Bronchial epithelial cell (primary cell): ENCODE measurements around the gene RASL12. TPM values are rescaled to one million over a fixed set of nuclear protein-coding genes. Genes with fewer than 3 reads are reported as not detected.
"Not testable (repeated sequence)": the region's sequence is repeated elsewhere in the genome, so short reads cannot be mapped to it uniquely, and the experiment has no call there.

Source experiments
- DNase-seq: peaks from one replicate; pipeline ENCODE4 v3.0.0-alpha.2; 2010; ENCODE audit warnings: low read depth
- FAIRE-seq: peaks from 2 replicates; lab custom pipeline; 2011; peaks lifted over from hg19 to GRCh38; lab: Jason Lieb, UNC
- H3K27me3 ChIP-seq: 2 replicates; pipeline ENCODE4 v1.5.1; 2011; ENCODE audit warnings: low read length; ENCODE audit not compliant: control insufficient read depth, insufficient read depth
- H3K36me3 ChIP-seq: 2 replicates; pipeline ENCODE4 v1.5.1; 2011; ENCODE audit warnings: low read length; ENCODE audit not compliant: control insufficient read depth, insufficient read depth
- H3K4me3 ChIP-seq: 2 replicates; pipeline ENCODE4 v1.5.1; 2011; ENCODE audit warnings: mild to moderate bottlenecking, low read depth, low read length, control low read depth
- total RNA-seq: library from RNA; depleted of rRNA; stranded (reverse); fragments of >200 nt; gene quantifications from 2 replicates; pipeline ENCODE4 v1.2.1, GENCODE V29; 2014
- TF ChIP-seq, protein P1 (sequence below): IDR thresholded peaks from 2 replicates; pipeline ENCODE4 v1.5.1; 2011; ENCODE audit warnings: mild to moderate bottlenecking, moderate library complexity, low read length, control low read depth, inconsistent platforms; ENCODE audit not compliant: insufficient read depth, severe bottlenecking

Gene RASL12
- total RNA-seq, 1 donor from 2014 or later: not detected

DNA sequence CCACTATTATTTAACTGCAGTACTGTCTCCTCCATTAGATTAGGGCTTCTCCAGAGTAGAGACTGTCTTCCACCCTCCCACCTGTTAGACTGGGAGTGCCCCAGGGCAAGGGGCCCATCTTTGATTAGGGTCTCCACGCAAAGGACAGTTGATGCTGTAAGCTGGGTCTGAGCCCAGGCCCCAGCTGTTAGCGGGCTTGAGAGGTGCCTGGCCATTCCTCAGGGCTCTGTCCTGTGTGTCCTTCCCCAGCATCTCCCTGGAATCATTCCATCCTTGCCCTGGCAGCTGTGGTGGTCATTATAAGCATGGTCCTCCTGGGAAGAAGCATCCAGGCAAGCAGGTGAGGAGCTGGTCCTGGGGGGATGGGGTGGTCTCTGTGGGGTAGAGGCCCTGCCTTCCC, 16.5 kb downstream of the RASL12 start:
- no peak for FAIRE-seq
- no peak for DNase-seq
- TF ChIP-seq, protein P1, sequence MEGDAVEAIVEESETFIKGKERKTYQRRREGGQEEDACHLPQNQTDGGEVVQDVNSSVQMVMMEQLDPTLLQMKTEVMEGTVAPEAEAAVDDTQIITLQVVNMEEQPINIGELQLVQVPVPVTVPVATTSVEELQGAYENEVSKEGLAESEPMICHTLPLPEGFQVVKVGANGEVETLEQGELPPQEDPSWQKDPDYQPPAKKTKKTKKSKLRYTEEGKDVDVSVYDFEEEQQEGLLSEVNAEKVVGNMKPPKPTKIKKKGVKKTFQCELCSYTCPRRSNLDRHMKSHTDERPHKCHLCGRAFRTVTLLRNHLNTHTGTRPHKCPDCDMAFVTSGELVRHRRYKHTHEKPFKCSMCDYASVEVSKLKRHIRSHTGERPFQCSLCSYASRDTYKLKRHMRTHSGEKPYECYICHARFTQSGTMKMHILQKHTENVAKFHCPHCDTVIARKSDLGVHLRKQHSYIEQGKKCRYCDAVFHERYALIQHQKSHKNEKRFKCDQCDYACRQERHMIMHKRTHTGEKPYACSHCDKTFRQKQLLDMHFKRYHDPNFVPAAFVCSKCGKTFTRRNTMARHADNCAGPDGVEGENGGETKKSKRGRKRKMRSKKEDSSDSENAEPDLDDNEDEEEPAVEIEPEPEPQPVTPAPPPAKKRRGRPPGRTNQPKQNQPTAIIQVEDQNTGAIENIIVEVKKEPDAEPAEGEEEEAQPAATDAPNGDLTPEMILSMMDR: no peak
- H3K36me3 ChIP-seq: no peaks in the 10 kb centered on the region
- no peaks in the 10 kb centered on the region for H3K27me3 ChIP-seq
- H3K4me3 ChIP-seq: no peak overlapping the region

DNA sequence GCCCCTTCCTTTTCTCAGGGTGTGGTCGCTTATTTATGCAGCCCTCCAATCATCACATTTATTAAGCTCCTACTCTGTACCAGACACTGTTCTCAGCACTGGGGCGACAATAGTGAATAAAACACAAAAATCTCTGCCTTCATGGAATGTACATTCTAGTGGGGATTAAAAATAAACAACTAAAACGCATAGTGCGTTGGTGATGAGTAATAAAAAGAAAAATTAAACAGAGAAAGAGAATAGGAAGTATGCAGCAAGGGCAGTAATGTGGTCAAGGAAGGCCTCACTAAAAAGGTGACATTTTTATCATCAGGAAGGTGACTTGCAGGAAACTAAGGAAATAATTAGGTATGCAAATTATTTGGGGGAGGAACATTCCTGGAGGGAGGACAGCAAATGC, 17.5 kb downstream of the RASL12 start:
- no peak for FAIRE-seq
- no peak for DNase-seq
- TF ChIP-seq, protein P1: no peak
- H3K4me3 ChIP-seq: no peak overlapping the region
- no peaks in the 10 kb centered on the region for H3K36me3 ChIP-seq
- H3K27me3 ChIP-seq: no peaks in the 10 kb centered on the region

DNA sequence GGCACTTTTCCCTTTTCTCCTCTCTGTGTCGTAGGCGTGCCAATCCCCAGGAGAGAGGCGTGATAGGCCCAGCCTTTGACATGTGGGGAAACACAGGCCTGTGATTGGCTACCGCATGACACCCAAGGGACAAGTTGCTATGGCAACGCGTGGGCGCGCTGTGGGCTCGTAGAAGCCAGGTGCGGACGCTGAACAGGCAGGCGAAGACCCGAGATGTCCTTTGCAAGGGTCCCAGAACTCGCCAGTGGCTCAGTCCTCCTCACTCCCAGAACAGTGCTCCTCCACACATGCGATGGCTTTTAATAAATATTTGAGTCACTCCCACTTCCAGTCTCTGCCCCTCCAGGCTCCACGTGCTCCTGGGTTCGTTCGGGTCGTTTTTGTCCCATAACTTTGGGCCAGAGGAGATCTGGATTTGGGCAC, 18.4 kb downstream of the RASL12 start:
- DNase-seq (peak; percentile 91), FAIRE-seq (no peak)
- no peaks in the 10 kb centered on the region for H3K36me3 ChIP-seq
- H3K4me3 ChIP-seq: peak overlapping the region; percentile 33
- H3K27me3 ChIP-seq: no peaks in the 10 kb centered on the region
- TF ChIP-seq, protein P1: no peak

DNA sequence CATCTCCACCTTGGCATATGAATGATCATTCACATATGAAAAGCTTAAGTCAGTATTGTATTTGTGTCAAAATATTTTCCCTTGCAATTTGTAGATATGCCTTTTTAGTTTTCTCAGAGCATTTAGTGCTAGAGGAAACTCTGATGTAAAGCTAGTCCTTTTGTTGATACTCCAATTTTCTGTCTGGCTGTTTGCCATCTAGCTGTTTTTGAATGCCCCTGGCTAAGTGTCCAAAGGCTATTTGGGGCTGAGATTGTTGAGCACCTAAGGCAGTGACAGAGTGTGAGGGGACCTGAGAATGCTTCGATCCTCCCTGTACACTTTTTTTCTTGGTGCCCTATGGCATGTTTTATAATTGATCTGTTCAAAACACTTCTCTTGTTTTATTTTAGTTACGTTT, 19.6 kb downstream of the RASL12 start:
- FAIRE-seq (no peak), DNase-seq (no peak)
- Histone ChIP-seq H3K4me3 (no peak overlapping the region), H3K27me3 (no peaks in the 10 kb centered on the region), H3K36me3 (no peaks in the 10 kb centered on the region)
- TF ChIP-seq, protein P1: no peak

DNA sequence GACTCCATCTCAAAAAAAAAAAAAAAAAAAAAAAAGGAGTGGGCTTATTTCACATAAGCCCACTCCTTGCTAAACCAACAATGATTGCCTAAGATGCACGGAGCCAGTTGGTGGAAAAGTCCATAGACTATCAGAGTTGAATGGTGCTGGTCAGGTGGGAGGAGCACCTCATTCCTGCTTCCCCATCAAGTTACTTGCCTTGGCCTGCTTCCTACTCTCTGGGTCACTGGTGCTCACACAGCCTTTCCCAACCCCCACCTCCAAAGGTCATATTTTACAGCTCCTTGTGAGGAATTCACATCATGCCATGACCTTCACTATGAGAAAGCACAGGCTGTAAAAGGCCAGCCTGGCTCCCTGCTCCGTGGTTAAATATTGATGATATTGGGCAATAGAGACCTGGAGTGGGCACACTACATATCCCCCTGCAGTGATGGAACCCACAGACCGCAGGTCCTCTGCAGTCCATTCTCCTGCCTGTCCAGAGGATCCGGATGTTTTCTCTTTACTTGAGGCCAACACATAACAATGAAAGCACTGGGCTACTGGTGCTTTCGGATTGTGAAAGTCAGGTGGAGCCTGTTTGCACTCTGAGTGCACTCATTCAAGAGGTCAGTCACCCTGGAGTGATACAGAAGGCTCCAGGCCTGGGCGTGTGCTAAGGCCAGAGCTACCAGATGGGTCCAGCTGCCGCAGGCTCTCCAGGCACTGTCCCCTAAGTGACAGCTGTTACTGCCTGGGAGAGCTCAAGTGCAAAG, 22.9 kb downstream of the RASL12 start, which contains the start of gene SLC51B:
Gene SLC51B, plus strand, starts transcription at position 664 of the 758 bp plus-strand sequence. CDS start 4,618 bp downstream, outside the sequence.
- no peak within 1 kb of the TSS for H3K4me3 ChIP-seq
- TF ChIP-seq, protein P1: no peak
- DNase-seq (no peak), FAIRE-seq (no peak)
- no peaks in the 10 kb centered on the region for H3K27me3 ChIP-seq
- H3K36me3 ChIP-seq: no peaks in the 10 kb centered on the region

DNA sequence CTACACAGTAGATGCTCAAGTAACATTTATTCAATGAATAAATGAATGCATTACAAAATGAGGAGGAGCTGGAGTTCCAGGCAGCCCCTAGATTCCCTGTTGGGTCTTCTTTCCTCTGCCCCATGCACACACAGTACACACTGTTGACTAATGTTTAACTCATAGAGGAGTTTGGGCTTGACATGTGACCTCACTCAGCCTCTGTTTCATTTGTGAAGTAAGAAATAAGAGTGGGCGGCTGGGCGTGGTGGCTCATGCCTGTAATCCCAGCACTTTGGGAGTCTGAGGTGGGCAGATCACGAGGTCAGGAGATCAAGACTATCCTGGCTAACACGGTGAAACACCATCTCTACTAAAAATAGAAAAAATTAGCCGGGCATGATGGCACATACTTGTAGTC, 23.6 kb downstream of the RASL12 start:
- FAIRE-seq, H3K4me3 ChIP-seq, H3K36me3 ChIP-seq, H3K27me3 ChIP-seq: not testable (repeated sequence)
- peak; percentile 96 for DNase-seq
